ENCODE data around the gene FLT1. TPM values are rescaled to one million over a fixed set of nuclear protein-coding genes. Genes with fewer than 3 reads are reported as not detected.

Gene FLT1
- total RNA-seq, 1 experiment from 2014 or later: not detected

DNA sequence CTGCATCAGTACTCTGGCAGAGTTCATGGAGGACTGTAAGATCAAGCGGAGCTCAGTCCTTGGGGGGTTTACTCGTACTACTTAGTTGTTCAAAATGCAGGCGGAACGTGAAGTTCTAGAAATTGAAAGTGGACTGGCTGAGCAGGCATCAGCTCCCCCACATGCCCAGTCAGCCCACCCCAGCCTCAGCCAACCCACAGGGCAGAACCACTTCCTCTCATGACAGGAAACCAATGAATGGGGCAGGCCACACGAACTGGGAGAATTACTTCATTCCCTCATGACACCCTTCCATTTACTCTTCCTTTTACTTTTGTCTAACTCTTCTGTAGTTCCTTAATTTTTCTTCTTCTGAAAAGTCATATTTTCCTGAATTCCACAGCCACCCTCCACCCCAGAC lies 71.9 kb downstream of the FLT1 start:
- Histone ChIP-seq H3K27ac (no peak overlapping the region), H3K27me3 (ENCODE audit: insufficient read depth, low read depth) (peaks cover 97% of the 10 kb centered on the region), H2AFZ (no peak overlapping the region), H3K4me2 (no peak overlapping the region), H3K4me3 (no peak overlapping the region), H3F3A (ENCODE audit: insufficient read depth, low read depth) (no peaks in the 10 kb centered on the region), H4K20me1 (ENCODE audit: insufficient read depth) (no peaks in the 10 kb centered on the region), H3K36me3 (ENCODE audit: low read depth) (no peaks in the 10 kb centered on the region), H3K79me2 (ENCODE audit: low read depth) (no peaks in the 10 kb centered on the region), H3K9me2 (ENCODE audit: insufficient read depth) (no peaks in the 10 kb centered on the region), H3K4me1 (replicated peaks; ENCODE audit: insufficient read depth) (no peaks in the 10 kb centered on the region), H3K9me3 (ENCODE audit: insufficient read depth, low read depth) (no peaks in the 10 kb centered on the region)
- ChIA-PET CTCF (no interaction called here), POLR2A (ENCODE audit: unreplicated experiment) (no interaction called here)
- no peak for DNase-seq
- no TSS peak for BruUV-seq (replicated peaks)
- intact Hi-C loops (cut with micrococcal nuclease; ENCODE audit: unreplicated experiment): no loop called here
- TF ChIP-seq, protein P1, sequence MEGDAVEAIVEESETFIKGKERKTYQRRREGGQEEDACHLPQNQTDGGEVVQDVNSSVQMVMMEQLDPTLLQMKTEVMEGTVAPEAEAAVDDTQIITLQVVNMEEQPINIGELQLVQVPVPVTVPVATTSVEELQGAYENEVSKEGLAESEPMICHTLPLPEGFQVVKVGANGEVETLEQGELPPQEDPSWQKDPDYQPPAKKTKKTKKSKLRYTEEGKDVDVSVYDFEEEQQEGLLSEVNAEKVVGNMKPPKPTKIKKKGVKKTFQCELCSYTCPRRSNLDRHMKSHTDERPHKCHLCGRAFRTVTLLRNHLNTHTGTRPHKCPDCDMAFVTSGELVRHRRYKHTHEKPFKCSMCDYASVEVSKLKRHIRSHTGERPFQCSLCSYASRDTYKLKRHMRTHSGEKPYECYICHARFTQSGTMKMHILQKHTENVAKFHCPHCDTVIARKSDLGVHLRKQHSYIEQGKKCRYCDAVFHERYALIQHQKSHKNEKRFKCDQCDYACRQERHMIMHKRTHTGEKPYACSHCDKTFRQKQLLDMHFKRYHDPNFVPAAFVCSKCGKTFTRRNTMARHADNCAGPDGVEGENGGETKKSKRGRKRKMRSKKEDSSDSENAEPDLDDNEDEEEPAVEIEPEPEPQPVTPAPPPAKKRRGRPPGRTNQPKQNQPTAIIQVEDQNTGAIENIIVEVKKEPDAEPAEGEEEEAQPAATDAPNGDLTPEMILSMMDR (conservative IDR thresholded peaks at IDR 0.05): no peak
- no peak for TF ChIP-seq EZH2 (IDR thresholded peaks at IDR 0.05; ENCODE audit: low read depth)

DNA sequence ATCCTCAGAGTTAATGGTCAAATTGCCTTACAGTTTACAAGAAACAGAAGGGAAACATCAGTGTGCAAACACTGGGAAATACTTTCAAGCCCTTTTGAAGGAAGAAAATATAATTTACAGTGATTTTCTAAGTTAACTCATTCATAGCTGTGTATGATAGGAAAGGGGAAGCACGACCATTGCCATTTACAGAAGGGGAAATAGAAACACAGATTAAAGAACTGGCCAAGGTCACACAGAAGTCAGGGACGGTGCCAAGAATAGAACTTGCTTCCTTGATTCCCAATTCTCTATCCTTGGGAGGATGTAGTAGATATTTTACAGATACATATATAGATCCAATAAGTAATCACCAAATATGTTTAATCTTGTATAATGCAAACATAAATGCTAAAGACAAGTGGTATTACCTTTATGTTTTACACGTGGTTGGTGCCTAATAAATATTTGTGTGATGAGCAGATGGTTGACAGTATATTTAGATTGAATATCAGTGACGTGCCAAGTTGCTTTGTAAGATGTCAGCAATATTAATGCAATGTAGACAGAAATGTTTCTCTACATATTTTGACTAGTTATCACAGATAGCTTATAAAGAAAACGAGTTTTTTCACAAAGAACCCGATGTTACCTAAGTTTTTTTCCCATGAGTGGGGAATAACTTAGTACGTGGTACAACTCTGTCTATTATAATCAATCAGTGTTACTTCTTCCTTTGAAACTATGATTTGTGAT lies 73.1 kb downstream of the FLT1 start:
- Histone ChIP-seq H3F3A (ENCODE audit: insufficient read depth, low read depth) (no peaks in the 10 kb centered on the region), H3K4me2 (no peak overlapping the region), H4K20me1 (ENCODE audit: insufficient read depth) (no peaks in the 10 kb centered on the region), H3K27me3 (ENCODE audit: insufficient read depth, low read depth) (peaks cover 97% of the 10 kb centered on the region), H3K36me3 (ENCODE audit: low read depth) (no peaks in the 10 kb centered on the region), H3K79me2 (ENCODE audit: low read depth) (no peaks in the 10 kb centered on the region), H2AFZ (no peak overlapping the region), H3K4me1 (replicated peaks; ENCODE audit: insufficient read depth) (no peaks in the 10 kb centered on the region), H3K27ac (no peak overlapping the region), H3K9me3 (ENCODE audit: insufficient read depth, low read depth) (no peaks in the 10 kb centered on the region), H3K9me2 (ENCODE audit: insufficient read depth) (no peaks in the 10 kb centered on the region), H3K4me3 (no peak overlapping the region)
- TF ChIP-seq EZH2 (IDR thresholded peaks at IDR 0.05; ENCODE audit: low read depth): no peak
- TF ChIP-seq, protein P1 (conservative IDR thresholded peaks at IDR 0.05): no peak
- no TSS peak for BruUV-seq (replicated peaks)
- CTCF ChIA-PET: interaction anchor here (0.6 kb wide), 1 partner anchor 559 kb away, joined by 4 read pairs; no protein-coding TSS in a partner anchor
- POLR2A ChIA-PET (ENCODE audit: unreplicated experiment): no interaction called here
- intact Hi-C loops (cut with micrococcal nuclease; ENCODE audit: unreplicated experiment): no loop called here
- DNase-seq: no peak

DNA sequence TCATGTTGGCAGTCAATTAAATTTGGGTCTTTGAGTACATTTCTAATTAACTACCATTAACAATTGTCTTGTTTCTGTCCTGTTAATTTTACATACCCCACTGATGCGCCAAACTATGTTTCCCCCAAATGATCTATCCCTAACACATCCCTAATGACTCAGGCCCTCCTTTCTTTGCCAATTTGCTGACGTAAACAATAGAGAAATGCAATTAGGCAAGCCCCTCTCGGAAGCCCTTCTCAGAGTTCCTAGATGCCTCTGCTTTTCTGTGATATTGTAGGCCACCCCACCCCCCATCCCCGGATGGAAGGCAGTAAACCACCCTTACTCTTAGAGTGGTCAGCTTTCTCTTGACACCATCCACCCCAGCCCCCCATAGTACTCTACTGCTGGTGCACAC lies 74.2 kb downstream of the FLT1 start:
- no peak for DNase-seq
- POLR2A ChIA-PET (ENCODE audit: unreplicated experiment): interaction anchor here (0.6 kb wide), 1 partner anchor 419 kb away, joined by 7 read pairs; no protein-coding TSS in a partner anchor
- H3K9me3 ChIP-seq (ENCODE audit: insufficient read depth, low read depth): no peaks in the 10 kb centered on the region
- H2AFZ ChIP-seq: no peak overlapping the region
- CTCF ChIA-PET: no interaction called here
- BruUV-seq (replicated peaks): no TSS peak
- H3K27ac ChIP-seq: no peak overlapping the region
- no peaks in the 10 kb centered on the region for H4K20me1 ChIP-seq (ENCODE audit: insufficient read depth)
- no peaks in the 10 kb centered on the region for H3F3A ChIP-seq (ENCODE audit: insufficient read depth, low read depth)
- no peak for TF ChIP-seq EZH2 (IDR thresholded peaks at IDR 0.05; ENCODE audit: low read depth)
- peaks cover 94% of the 10 kb centered on the region for H3K27me3 ChIP-seq (ENCODE audit: insufficient read depth, low read depth)
- H3K4me1 ChIP-seq (replicated peaks; ENCODE audit: insufficient read depth): no peaks in the 10 kb centered on the region
- H3K9me2 ChIP-seq (ENCODE audit: insufficient read depth): no peaks in the 10 kb centered on the region
- no peak overlapping the region for H3K4me3 ChIP-seq
- H3K4me2 ChIP-seq: no peak overlapping the region
- no peaks in the 10 kb centered on the region for H3K79me2 ChIP-seq (ENCODE audit: low read depth)
- no peaks in the 10 kb centered on the region for H3K36me3 ChIP-seq (ENCODE audit: low read depth)
- intact Hi-C loops (cut with micrococcal nuclease; ENCODE audit: unreplicated experiment): no loop called here
